NCI-H1694 (cell line): ENCODE results near the gene FHL5.
A peak's percentile ranks its signal among the peaks of the same experiment; 100 is the strongest.
"Not testable (repeated sequence)": the region's sequence is repeated elsewhere in the genome, so short reads cannot be mapped to it uniquely, and the experiment has no call there.

Experiments
- DNase-seq: peaks from one replicate; lab custom pipeline; 2025; lab: John Stamatoyannopoulos, UW

FHL5 gene

GRCh38 chr6:96610019-96610418 lies 47.1 kb downstream of the FHL5 start:
- DNase-seq = no peak

- DNase-seq = peak; percentile 67
Measured at GRCh38 chr6:96611342-96611991, 48.5 kb downstream of the FHL5 start.

- DNase-seq = no peak
Measured at GRCh38 chr6:96613291-96613999, 50.5 kb downstream of the FHL5 start.

GRCh38 chr6:96620851-96621250 lies 57.9 kb downstream of the FHL5 start:
- DNase-seq = no peak

- DNase-seq = no peak
Measured at GRCh38 chr6:96621983-96622382, 59.1 kb downstream of the FHL5 start.

- no peak for DNase-seq
Measured at GRCh38 chr6:96624957-96625356, 62.0 kb downstream of the FHL5 start.

GRCh38 chr6:96626759-96627364 lies 63.9 kb downstream of the FHL5 start:
- DNase-seq = peak; percentile 63

- DNase-seq = no peak
Measured at GRCh38 chr6:96631248-96631647, 68.3 kb downstream of the FHL5 start.

GRCh38 chr6:96637979-96638378 lies 75.1 kb downstream of the FHL5 start:
- DNase-seq = not testable (repeated sequence)

GRCh38 chr6:96645106-96645505 lies 82.2 kb downstream of the FHL5 start:
- DNase-seq = no peak

- no peak for DNase-seq
Measured at GRCh38 chr6:96649926-96650325, 87.0 kb downstream of the FHL5 start.

- DNase-seq = no peak
Measured at GRCh38 chr6:96651816-96652215, 88.9 kb downstream of the FHL5 start.

- DNase-seq = no peak
Measured at GRCh38 chr6:96652552-96652951, 89.6 kb downstream of the FHL5 start.

- DNase-seq = no peak
Measured at GRCh38 chr6:96653181-96653580, 90.3 kb downstream of the FHL5 start.

GRCh38 chr6:96656567-96656966 lies 93.6 kb downstream of the FHL5 start:
- no peak for DNase-seq

- no peak for DNase-seq
Measured at GRCh38 chr6:96657344-96657743, 94.4 kb downstream of the FHL5 start.

- DNase-seq = peak; percentile 0
Measured at GRCh38 chr6:96659084-96659845, 96.3 kb downstream of the FHL5 start.
